ENCODE results near the gene KLHL40. TPM values are rescaled to one million over a fixed set of nuclear protein-coding genes. Genes with fewer than 3 reads are reported as not detected.

The KLHL40 gene
- total and polyA plus RNA-seq, 9 of the 15 experiments (the other 6 are each of a cell fraction or from before 2014, with no cell fraction given), result not detected

GRCh38 chr3:42640771-42641370 lies 44.5 kb upstream of the KLHL40 start:
- peaks cover 11% of the 10 kb centered on the region; the same call in 1 of the 3 replicates for H3K79me2 ChIP-seq (ENCODE audit: control insufficient read depth, insufficient read depth, low read length)
- ChIA-PET CTCF (ENCODE audit: low intra/inter-chr PET ratio) (no interaction called here), POLR2A (interaction anchor here (0.6 to 4.9 kb wide), 3 partner anchors 10 to 30 kb away, joined by 3 to 37 read pairs (median 5); no protein-coding TSS in a partner anchor)
- TF ChIP-seq SMARCA4 (IDR thresholded peaks at IDR 0.05) (no peak), SAFB (IDR thresholded peaks at IDR 0.05; ENCODE audit: borderline replicate concordance, low read depth, low read length) (no peak), HDGF (IDR thresholded peaks at IDR 0.05) (no peak), CREM (IDR thresholded peaks at IDR 0.05; ENCODE audit: low read depth) (no peak), SNAPC5 (CRISPR knock-in tag; IDR thresholded peaks at IDR 0.05) (no peak), E2F8 (IDR thresholded peaks at IDR 0.05; ENCODE audit: low read depth, partially characterized antibody) (no peak), DMBX1 (CRISPR knock-in tag; IDR thresholded peaks at IDR 0.05; ENCODE audit: borderline replicate concordance) (no peak), ARNT (IDR thresholded peaks at IDR 0.05) (no peak), NUFIP1 (IDR thresholded peaks at IDR 0.05; ENCODE audit: partially characterized antibody) (no peak), TAF1 (IDR thresholded peaks at IDR 0.05; ENCODE audit: control insufficient read depth, extremely low read depth, insufficient read depth, low read length, severe bottlenecking) (no peak), TCF7 (IDR thresholded peaks at IDR 0.05; ENCODE audit: borderline replicate concordance) (no peak)
- WGBS (ENCODE audit: insufficient coverage, low coverage, missing lambda C conversion rate), result 95% methylated on average over 6 of the region's 6 CpGs
- no peak overlapping the region for H2AFZ ChIP-seq (ENCODE audit: low read depth, low read length)
- no peak overlapping the region for H3K4me2 ChIP-seq (ENCODE audit: insufficient read depth, low read length)
- H3K36me3 ChIP-seq (ENCODE audit: control insufficient read depth, insufficient read depth, low read length), result peaks cover 94% of the 10 kb centered on the region
- no peak for DNase-seq (ENCODE audit: extremely low read depth in 1 of 4, low spot score in 3 of 4)
- in situ Hi-C loops (cut with MboI), result no loop called here
- H3K27me3 ChIP-seq (ENCODE audit: control insufficient read depth in 2 of 2, insufficient read depth in 2 of 2, low read length in 2 of 2), result no peaks in the 10 kb centered on the region
- no peak overlapping the region for H3K27ac ChIP-seq (ENCODE audit: extremely low read depth, low read depth, low read length)
- H3K4me3 ChIP-seq, result no peak overlapping the region
- no TSS peak for BruUV-seq (replicated peaks)
- no peaks in the 10 kb centered on the region for H3K9me3 ChIP-seq (replicated peaks; ENCODE audit: control insufficient read depth, insufficient read depth, low read depth, low read length)
- ATAC-seq, result no peak
- intact Hi-C loops (cut with micrococcal nuclease), result no loop called here
- no peak for FAIRE-seq
- H3K9me1 ChIP-seq (ENCODE audit: control insufficient read depth, insufficient read depth, low read length), result no peaks in the 10 kb centered on the region
- no peaks in the 10 kb centered on the region for H4K20me1 ChIP-seq (replicated peaks; ENCODE audit: control insufficient read depth, insufficient read depth, low read length)
- H3K9ac ChIP-seq (ENCODE audit: insufficient read depth in 1 of 2, low read depth in 2 of 2, low read length in 2 of 2), result no peak overlapping the region
- H3K4me1 ChIP-seq (replicated peaks in 1 of 2; ENCODE audit: control insufficient read depth in 2 of 2, insufficient read depth in 2 of 2, low read length in 2 of 2), result no peaks in the 10 kb centered on the region
